ENCODE measurements around the gene UBL5. TPM values are rescaled to one million over a fixed set of nuclear protein-coding genes. Genes with fewer than 3 reads are reported as not detected.
"Not testable (repeated sequence)": the region's sequence is repeated elsewhere in the genome, so short reads cannot be mapped to it uniquely, and the experiment has no call there.

The UBL5 gene
- total and polyA plus RNA-seq, 10 of the 15 experiments (the other 5 are each of a cell fraction or from before 2014, with no cell fraction given), result 297 to 897 (median 711) TPM

DNA sequence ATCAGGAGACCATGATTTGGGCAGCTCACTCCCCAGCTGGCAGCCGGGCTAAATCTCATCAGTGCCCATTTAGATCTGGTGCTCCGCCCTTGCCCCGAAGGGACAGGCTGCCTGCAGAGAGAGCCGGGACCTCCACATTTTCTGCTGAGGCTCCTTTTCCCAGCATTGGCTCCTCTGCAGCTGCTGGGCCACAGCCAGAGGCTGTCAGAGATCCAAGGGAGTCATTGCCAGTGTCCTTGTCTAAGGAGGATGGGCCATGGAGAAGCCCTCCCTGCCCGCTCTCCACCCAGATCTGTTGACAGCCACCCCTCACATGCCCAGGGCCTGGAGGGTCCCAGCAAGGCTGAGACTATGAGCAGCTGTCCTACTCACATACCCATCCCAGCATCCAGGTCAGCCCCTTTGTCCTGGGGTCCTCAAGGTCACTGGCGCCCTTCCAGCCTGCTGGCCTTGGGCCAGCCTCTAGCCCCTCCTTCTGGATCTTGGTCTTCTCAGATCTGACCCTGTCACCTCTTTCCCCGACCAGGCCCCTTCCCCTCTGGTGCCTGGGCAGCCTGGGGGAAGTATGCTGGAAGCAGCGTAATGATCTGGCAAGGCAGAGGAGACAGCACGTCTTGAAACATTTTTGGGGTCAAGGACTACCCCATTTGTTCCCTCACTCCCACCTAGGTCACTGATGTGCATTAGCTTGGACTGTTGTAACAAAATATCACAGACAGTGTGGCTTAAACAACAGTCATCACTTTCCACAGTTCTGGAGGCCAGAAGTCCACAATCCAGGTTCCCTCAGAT lies 15.3 kb downstream of the UBL5 start (continued):
- no peak for TF ChIP-seq RB1 (IDR thresholded peaks at IDR 0.05; ENCODE audit: borderline replicate concordance)
- TF ChIP-seq YBX1 (IDR thresholded peaks at IDR 0.05), result no peak
- TF ChIP-seq CHD2 (IDR thresholded peaks at IDR 0.05; ENCODE audit: borderline replicate concordance, low read depth, low read length), result no peak
- TF ChIP-seq TAF1 (IDR thresholded peaks at IDR 0.05; ENCODE audit: borderline replicate concordance, low read depth, low read length), result no peak
- no peak for TF ChIP-seq GATAD2B (conservative IDR thresholded peaks at IDR 0.05; ENCODE audit: low read depth)
- TF ChIP-seq ATF7 (IDR thresholded peaks at IDR 0.05; ENCODE audit: low read depth), result no peak
- no peak for TF ChIP-seq SMAD5 (IDR thresholded peaks at IDR 0.05; ENCODE audit: low read depth)
- TF ChIP-seq, protein P1, sequence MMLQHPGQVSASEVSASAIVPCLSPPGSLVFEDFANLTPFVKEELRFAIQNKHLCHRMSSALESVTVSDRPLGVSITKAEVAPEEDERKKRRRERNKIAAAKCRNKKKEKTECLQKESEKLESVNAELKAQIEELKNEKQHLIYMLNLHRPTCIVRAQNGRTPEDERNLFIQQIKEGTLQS (IDR thresholded peaks at IDR 0.05; ENCODE audit: borderline replicate concordance, extremely low read depth, low read depth, low read length), result no peak
- TF ChIP-seq, protein P2, sequence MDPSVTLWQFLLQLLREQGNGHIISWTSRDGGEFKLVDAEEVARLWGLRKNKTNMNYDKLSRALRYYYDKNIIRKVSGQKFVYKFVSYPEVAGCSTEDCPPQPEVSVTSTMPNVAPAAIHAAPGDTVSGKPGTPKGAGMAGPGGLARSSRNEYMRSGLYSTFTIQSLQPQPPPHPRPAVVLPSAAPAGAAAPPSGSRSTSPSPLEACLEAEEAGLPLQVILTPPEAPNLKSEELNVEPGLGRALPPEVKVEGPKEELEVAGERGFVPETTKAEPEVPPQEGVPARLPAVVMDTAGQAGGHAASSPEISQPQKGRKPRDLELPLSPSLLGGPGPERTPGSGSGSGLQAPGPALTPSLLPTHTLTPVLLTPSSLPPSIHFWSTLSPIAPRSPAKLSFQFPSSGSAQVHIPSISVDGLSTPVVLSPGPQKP (IDR thresholded peaks at IDR 0.05; ENCODE audit: low read depth, low read length), result no peak

DNA sequence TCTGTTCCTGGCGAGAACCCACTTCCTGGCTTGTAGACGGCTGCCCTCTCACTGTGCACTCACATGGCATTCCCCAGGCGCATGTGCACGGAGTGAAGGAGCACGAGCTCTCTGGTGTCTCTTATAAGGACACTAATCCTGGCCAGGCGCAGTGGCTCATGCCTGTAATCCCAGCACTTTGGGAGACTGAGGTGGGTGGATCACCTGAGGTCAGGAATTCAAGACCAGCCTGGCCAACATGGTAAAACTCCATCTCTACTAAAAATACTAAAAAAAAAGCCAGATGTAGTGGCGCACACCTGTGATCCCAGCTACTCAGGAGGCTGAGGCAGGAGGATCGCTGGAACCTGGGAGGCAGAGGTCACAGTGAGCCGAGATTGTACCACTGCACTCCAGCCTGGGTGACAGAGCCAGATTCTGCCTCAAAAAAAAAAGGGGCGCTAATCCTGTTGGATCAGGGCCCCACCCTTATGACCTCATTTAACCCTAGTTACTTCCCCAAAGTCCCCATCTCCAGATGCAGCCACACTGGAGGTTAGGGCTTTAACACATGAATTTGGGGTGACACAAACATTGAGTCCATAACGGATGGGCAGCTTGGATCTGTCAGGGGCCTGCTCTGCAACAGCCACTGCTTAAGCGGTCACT lies 16.0 kb downstream of the UBL5 start:
- H3K9me3 ChIP-seq (replicated peaks; ENCODE audit: control insufficient read depth, insufficient read depth, low read length); POLR2A ChIA-PET; H3K4me2 ChIP-seq (ENCODE audit: control insufficient read depth, insufficient read depth); RAD21 ChIA-PET (ENCODE audit: unreplicated experiment); H3K27me3 ChIP-seq (replicated peaks in 1 of 2; ENCODE audit: control insufficient read depth in 2 of 2, insufficient read depth in 2 of 2, low read length in 1 of 2); CTCF ChIA-PET; in situ Hi-C loops (cut with MboI); SMC1A ChIA-PET (ENCODE audit: uncharacterized antibody, unreplicated experiment); DNase-seq (ENCODE audit: low read depth, low spot score); H3K4me1 ChIP-seq (ENCODE audit: control insufficient read depth, insufficient read depth, low read length); H4K20me1 ChIP-seq (ENCODE audit: control insufficient read depth, insufficient read depth); BruUV-seq (replicated peaks); H3K9ac ChIP-seq (ENCODE audit: control insufficient read depth, insufficient read depth, low read length); H3K79me2 ChIP-seq (ENCODE audit: control insufficient read depth, insufficient read depth, low read length); H2AFZ ChIP-seq (ENCODE audit: control insufficient read depth, low read depth, low read length); H3K27ac ChIP-seq (ENCODE audit: control insufficient read depth, insufficient read depth); FAIRE-seq; H3K4me3 ChIP-seq; ATAC-seq; intact Hi-C loops (cut with micrococcal nuclease; ENCODE audit: unreplicated experiment): not testable (repeated sequence)
- 94% methylated on average over 12 of the region's 12 CpGs for WGBS (ENCODE audit: insufficient coverage, insufficient replicate concordance, low lambda C conversion rate, missing lambda C conversion rate)
- H3K36me3 ChIP-seq (ENCODE audit: control insufficient read depth in 2 of 2, insufficient read depth in 2 of 2, low read length in 1 of 2), result peaks cover 27 to 31% of the 10 kb centered on the region in 2 experiments; a peak in 3 of 4 replicates

Data from GM12878 (cell line).